K562 (cell line): Measurements from ENCODE around the gene ZNF74. TPM values are rescaled to one million over a fixed set of nuclear protein-coding genes. Genes with fewer than 3 reads are reported as not detected.
A peak's percentile ranks its signal among the peaks of the same experiment; 100 is the strongest.

Experiments used
- BCL6 ChIP-seq: fragments of 250-450 bp; sonication (Bioruptor Pico); IDR thresholded peaks from 2 replicates; pipeline ENCODE4 v1.4.0; 2020
- CREB3L1 ChIP-seq: fragments of 450-650 bp; IDR thresholded peaks from 2 replicates; pipeline ENCODE4 v1.6.1; 2014; ENCODE audit warnings: low read depth, mild to moderate bottlenecking, moderate library complexity, borderline replicate concordance
- E2F1 ChIP-seq: sonication (generic); formaldehyde crosslinking; IDR thresholded peaks from 2 replicates; pipeline ENCODE4 v1.8.1; 2023; ENCODE audit warnings: mild to moderate bottlenecking, missing genetic modification reagents, moderate library complexity
- HNRNPK ChIP-seq: fragments of 200-400 bp; formaldehyde crosslinking; IDR thresholded peaks from one replicate; pipeline ENCODE4 v1.6.1; 2018; ENCODE audit warnings: mild to moderate bottlenecking, low read depth, low read length; ENCODE audit not compliant: poor library complexity, severe bottlenecking
- MED1 ChIP-seq: sonication (generic); formaldehyde crosslinking; IDR thresholded peaks from 2 replicates; pipeline ENCODE4 v1.8.1; 2023; ENCODE audit warnings: missing genetic modification reagents, borderline replicate concordance
- USF1 ChIP-seq: sonication (generic); formaldehyde crosslinking; IDR thresholded peaks from 2 replicates; pipeline ENCODE4 v1.9.0; 2022; ENCODE audit warnings: mild to moderate bottlenecking, missing genetic modification reagents
- WHSC1 ChIP-seq: IDR thresholded peaks from one replicate; pipeline ENCODE4 v1.6.1; 2012; ENCODE audit warnings: low read length, control low read depth, inconsistent platforms
- ZNF165 ChIP-seq: fragments of 250-450 bp; sonication (Bioruptor Pico); IDR thresholded peaks from 2 replicates; pipeline ENCODE4 v1.4.0; 2020; ENCODE audit warnings: borderline replicate concordance
- ZNF445 ChIP-seq: fragments of 250-450 bp; sonication (Bioruptor Pico); IDR thresholded peaks from 2 replicates; pipeline ENCODE4 v1.4.0; 2020; ENCODE audit warnings: low read depth, mild to moderate bottlenecking, moderate library complexity
- ZNF830 ChIP-seq: fragments of 250-450 bp; sonication (Bioruptor Pico); IDR thresholded peaks from 2 replicates; pipeline ENCODE4 v1.5.0; 2021; ENCODE audit warnings: mild to moderate bottlenecking
- polyA plus RNA-seq, 8 experiments: library from polyadenylated mRNA; depleted of rRNA in 4 of 8; stranded (reverse) in 5 of 8; unstranded in 3 of 8; fragments of >200 nt; fragmentation: Nextera tagmentation in 2 of 8; fragmentation: Illumina TruSeq in 1 of 8; extraction: Ambion mirVana in 2 of 8; extraction: Trizol in 1 of 8; gene quantifications; 2 replicates each; pipeline versions ENCODE4 v1.2.1 to v1.2.3, GENCODE V29; 2011 to 2014; ENCODE audit warnings: inconsistent platforms in 1 of 8, missing spikeins in 1 of 8
- total RNA-seq, 7 experiments: library from RNA; depleted of rRNA in 6 of 7; stranded (reverse); fragments of >200 nt in 6 of 7; fragmentation: Illumina TruSeq in 2 of 7; extraction: Trizol in 2 of 7; gene quantifications; 2 replicates each; pipeline versions ENCODE4 v1.2.1 to v1.2.3, GENCODE V29; 2011 to 2021; ENCODE audit warnings: low replicate concordance in 1 of 7
- TF ChIP-seq, protein P1 (sequence below): fragments of 200-800 bp; sonication (Bioruptor generic); IDR thresholded peaks from 2 replicates; pipeline ENCODE4 v1.6.1; 2017; ENCODE audit warnings: missing genetic modification characterization, missing compliant biosample characterization
- TF ChIP-seq, protein P2 (sequence below): sonication (generic); formaldehyde crosslinking; IDR thresholded peaks from 2 replicates; pipeline ENCODE4 v1.8.0; 2022; ENCODE audit warnings: missing genetic modification reagents, mild to moderate bottlenecking, borderline replicate concordance
- TF ChIP-seq, protein P3 (sequence below), 2 experiments: fragments of 150-350 bp in 1 of 2; IDR thresholded peaks; 2 replicates each; pipeline ENCODE4 v1.6.1; 2012 to 2016; ENCODE audit warnings: low read depth in 2 of 2, low read length in 2 of 2, mild to moderate bottlenecking in 1 of 2, moderate library complexity in 1 of 2
- TF ChIP-seq, protein P4 (sequence below): fragments of 250-450 bp; sonication (Bioruptor Pico); IDR thresholded peaks from 2 replicates; pipeline ENCODE4 v1.5.0; 2021

Gene ZNF74
- total and polyA plus RNA-seq, 9 of the 15 experiments (the other 6 are each of a cell fraction or from before 2014, with no cell fraction given): 2.4 to 53.5 (median 31.5) TPM

DNA sequence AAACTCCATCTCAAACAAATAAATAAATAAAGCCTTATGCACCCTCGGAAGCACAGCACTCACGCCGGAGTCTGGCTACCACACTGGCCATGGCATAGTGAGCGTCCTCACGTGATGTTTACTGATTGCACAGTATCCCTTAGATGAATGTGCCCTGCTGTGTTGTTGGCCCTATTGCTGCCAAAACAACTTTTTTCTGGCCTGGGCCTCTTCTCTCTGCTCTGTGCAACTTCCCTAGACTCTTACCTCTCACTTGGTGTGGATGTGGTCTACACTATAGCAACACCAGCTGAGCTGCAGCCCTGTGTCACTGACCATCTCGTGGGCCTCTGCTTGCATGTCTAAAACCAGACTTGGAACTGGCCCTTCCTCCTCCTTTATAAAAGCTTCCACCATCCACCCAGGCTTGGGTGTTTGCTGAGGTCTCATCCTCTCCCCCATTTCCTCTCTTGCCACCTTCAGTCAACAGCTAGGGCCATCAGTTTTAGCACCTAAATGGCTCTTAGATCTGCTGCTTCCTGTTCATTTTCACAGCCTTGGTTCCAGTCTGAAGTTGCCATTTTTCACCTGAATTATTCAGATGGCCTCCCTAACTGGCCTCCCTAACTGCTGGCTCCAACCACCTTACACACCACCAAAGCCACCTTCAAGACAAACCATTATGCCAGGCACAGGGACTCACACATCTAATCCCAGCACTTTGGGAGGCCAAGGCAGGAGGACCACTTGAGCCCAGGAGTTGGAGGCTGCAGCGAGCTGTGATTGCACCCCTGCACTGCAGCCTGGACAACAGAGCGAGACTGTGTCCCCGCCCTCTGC lies 9.2 kb downstream of the ZNF74 start (continued):
- TF ChIP-seq CREB3L1 (no peak), BCL6 (CRISPR knock-in tag) (no peak), HNRNPK (no peak), ZNF445 (no peak), ZNF830 (no peak), WHSC1 (peak; percentile 68), MED1 (no peak), USF1 (peak; percentile 15; the same call in 1 of the 2 replicates), E2F1 (CRISPR knock-in tag) (0 out of 2 replicates have a peak, but pooled peaks have one; percentile 36), ZNF165 (CRISPR knock-in tag) (no peak)
- TF ChIP-seq, protein P1, sequence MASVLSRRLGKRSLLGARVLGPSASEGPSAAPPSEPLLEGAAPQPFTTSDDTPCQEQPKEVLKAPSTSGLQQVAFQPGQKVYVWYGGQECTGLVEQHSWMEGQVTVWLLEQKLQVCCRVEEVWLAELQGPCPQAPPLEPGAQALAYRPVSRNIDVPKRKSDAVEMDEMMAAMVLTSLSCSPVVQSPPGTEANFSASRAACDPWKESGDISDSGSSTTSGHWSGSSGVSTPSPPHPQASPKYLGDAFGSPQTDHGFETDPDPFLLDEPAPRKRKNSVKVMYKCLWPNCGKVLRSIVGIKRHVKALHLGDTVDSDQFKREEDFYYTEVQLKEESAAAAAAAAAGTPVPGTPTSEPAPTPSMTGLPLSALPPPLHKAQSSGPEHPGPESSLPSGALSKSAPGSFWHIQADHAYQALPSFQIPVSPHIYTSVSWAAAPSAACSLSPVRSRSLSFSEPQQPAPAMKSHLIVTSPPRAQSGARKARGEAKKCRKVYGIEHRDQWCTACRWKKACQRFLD (CRISPR knock-in tag): no peak
- TF ChIP-seq, protein P2, sequence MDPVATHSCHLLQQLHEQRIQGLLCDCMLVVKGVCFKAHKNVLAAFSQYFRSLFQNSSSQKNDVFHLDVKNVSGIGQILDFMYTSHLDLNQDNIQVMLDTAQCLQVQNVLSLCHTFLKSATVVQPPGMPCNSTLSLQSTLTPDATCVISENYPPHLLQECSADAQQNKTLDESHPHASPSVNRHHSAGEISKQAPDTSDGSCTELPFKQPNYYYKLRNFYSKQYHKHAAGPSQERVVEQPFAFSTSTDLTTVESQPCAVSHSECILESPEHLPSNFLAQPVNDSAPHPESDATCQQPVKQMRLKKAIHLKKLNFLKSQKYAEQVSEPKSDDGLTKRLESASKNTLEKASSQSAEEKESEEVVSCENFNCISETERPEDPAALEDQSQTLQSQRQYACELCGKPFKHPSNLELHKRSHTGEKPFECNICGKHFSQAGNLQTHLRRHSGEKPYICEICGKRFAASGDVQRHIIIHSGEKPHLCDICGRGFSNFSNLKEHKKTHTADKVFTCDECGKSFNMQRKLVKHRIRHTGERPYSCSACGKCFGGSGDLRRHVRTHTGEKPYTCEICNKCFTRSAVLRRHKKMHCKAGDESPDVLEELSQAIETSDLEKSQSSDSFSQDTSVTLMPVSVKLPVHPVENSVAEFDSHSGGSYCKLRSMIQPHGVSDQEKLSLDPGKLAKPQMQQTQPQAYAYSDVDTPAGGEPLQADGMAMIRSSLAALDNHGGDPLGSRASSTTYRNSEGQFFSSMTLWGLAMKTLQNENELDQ (CRISPR knock-in tag): no peak
- TF ChIP-seq, protein P3, sequence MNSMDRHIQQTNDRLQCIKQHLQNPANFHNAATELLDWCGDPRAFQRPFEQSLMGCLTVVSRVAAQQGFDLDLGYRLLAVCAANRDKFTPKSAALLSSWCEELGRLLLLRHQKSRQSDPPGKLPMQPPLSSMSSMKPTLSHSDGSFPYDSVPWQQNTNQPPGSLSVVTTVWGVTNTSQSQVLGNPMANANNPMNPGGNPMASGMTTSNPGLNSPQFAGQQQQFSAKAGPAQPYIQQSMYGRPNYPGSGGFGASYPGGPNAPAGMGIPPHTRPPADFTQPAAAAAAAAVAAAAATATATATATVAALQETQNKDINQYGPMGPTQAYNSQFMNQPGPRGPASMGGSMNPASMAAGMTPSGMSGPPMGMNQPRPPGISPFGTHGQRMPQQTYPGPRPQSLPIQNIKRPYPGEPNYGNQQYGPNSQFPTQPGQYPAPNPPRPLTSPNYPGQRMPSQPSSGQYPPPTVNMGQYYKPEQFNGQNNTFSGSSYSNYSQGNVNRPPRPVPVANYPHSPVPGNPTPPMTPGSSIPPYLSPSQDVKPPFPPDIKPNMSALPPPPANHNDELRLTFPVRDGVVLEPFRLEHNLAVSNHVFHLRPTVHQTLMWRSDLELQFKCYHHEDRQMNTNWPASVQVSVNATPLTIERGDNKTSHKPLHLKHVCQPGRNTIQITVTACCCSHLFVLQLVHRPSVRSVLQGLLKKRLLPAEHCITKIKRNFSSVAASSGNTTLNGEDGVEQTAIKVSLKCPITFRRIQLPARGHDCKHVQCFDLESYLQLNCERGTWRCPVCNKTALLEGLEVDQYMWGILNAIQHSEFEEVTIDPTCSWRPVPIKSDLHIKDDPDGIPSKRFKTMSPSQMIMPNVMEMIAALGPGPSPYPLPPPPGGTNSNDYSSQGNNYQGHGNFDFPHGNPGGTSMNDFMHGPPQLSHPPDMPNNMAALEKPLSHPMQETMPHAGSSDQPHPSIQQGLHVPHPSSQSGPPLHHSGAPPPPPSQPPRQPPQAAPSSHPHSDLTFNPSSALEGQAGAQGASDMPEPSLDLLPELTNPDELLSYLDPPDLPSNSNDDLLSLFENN (IDR thresholded peaks at IDR 0.05; ENCODE audit: low read depth in 2 of 2, low read length in 2 of 2): no peak
- TF ChIP-seq, protein P4, sequence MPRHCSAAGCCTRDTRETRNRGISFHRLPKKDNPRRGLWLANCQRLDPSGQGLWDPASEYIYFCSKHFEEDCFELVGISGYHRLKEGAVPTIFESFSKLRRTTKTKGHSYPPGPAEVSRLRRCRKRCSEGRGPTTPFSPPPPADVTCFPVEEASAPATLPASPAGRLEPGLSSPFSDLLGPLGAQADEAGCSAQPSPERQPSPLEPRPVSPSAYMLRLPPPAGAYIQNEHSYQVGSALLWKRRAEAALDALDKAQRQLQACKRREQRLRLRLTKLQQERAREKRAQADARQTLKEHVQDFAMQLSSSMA (CRISPR knock-in tag): no peak
